NT2/D1 (cell line): Measurements from ENCODE around the gene CCDC197.
A peak's percentile ranks its signal among the peaks of the same experiment; 100 is the strongest.

Source experiments
- DNase-seq: peaks from one replicate; pipeline ENCODE4 v3.0.0-alpha.2; 2011; ENCODE audit warnings: low read depth, low spot score
- H3K27me3 ChIP-seq: 2 replicates; pipeline ENCODE4 v1.6.0; 2011; ENCODE audit warnings: mild to moderate bottlenecking; ENCODE audit not compliant: insufficient read length, insufficient read depth
- H3K36me3 ChIP-seq: 2 replicates; pipeline ENCODE4 v1.6.1; 2011; ENCODE audit warnings: mild to moderate bottlenecking, low read length, mixed read lengths; ENCODE audit not compliant: insufficient read depth, insufficient read length
- H3K4me1 ChIP-seq: 2 replicates; pipeline ENCODE4 v1.5.1; 2011; ENCODE audit not compliant: insufficient read depth, insufficient read length
- H3K4me3 ChIP-seq: 2 replicates; pipeline ENCODE4 v1.5.1; 2011; ENCODE audit warnings: low read depth; ENCODE audit not compliant: insufficient read length
- H3K9ac ChIP-seq: 2 replicates; pipeline ENCODE4 v1.6.0; 2011; ENCODE audit warnings: low read depth; ENCODE audit not compliant: insufficient read length
- H3K9me3 ChIP-seq: 2 replicates; pipeline ENCODE4 v1.5.1; 2011; ENCODE audit warnings: mild to moderate bottlenecking, low read length; ENCODE audit not compliant: insufficient read depth
- SUZ12 ChIP-seq: IDR thresholded peaks from 2 replicates; pipeline ENCODE4 v1.6.1; 2011; ENCODE audit not compliant: insufficient read length, insufficient read depth; ENCODE audit errors: extremely low read depth
- YY1 ChIP-seq: IDR thresholded peaks from 2 replicates; pipeline ENCODE4 v1.6.1; 2011; ENCODE audit not compliant: insufficient read length, insufficient read depth
- ZNF274 ChIP-seq: IDR thresholded peaks from 2 replicates; pipeline ENCODE4 v1.6.1; 2011; ENCODE audit warnings: mild to moderate bottlenecking, low read depth, low read length

The CCDC197 gene

GRCh38 chr14:93958567-93959238 lies 38.4 kb upstream of the CCDC197 start:
- peaks cover 23% of the 10 kb centered on the region for H3K4me1 ChIP-seq
- H3K36me3 ChIP-seq, result no peaks in the 10 kb centered on the region
- peaks cover 6% of the 10 kb centered on the region for H3K27me3 ChIP-seq
- H3K4me3 ChIP-seq, result no peak overlapping the region
- TF ChIP-seq YY1 (no peak), SUZ12 (no peak), ZNF274 (no peak)
- peak overlapping the region; percentile 42 for H3K9ac ChIP-seq
- H3K9me3 ChIP-seq, result no peaks in the 10 kb centered on the region
- no peak for DNase-seq

DNA sequence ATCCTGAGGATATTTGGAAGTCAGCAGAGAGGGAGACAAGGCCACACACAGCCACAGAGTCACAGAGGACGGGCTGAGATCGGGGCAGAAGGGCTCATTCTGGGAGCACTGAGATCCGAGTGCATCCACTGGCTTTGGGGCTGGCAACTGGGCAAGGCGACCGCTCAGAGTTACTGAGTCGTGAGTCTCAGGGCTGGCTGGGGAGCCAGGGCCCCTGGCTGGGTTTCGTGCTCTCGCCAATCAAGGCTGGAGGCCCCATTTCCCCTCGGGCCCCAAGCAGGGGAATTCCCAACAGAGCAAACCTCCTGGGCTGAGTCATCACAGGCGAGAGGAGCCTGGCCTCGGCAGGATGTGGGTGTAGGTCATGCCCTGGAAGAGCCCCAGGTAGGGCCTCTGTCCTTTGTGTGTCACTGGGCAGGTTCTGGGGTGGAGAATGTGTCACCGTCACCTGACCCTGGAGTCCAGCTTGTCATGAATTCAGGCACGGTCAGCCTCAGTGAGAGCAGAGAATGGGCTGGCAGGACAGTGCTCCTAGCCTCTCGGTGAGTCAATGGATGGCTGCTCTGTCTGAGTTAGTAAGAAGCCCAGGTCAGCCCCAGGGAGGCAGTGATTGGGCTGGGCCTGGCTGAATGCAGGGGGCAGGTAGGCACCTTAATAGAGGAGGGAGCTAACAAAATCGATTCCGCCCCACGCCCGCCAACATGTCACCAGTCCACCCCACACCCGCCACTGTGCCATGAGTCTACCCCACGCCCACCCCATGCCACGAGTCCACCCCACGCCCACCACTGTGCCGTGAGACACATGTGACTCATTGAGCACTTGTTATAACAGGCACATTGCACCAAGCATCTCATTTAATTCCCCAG lies 37.6 kb upstream of the CCDC197 start:
- peaks cover 19% of the 10 kb centered on the region for H3K4me1 ChIP-seq
- DNase-seq, result peak; percentile 32
- no peaks in the 10 kb centered on the region for H3K36me3 ChIP-seq
- TF ChIP-seq YY1, result no peak
- no peak overlapping the region for H3K4me3 ChIP-seq
- H3K9ac ChIP-seq, result no peak overlapping the region
- no peaks in the 10 kb centered on the region for H3K9me3 ChIP-seq
- H3K27me3 ChIP-seq, result peaks cover 6% of the 10 kb centered on the region

DNA sequence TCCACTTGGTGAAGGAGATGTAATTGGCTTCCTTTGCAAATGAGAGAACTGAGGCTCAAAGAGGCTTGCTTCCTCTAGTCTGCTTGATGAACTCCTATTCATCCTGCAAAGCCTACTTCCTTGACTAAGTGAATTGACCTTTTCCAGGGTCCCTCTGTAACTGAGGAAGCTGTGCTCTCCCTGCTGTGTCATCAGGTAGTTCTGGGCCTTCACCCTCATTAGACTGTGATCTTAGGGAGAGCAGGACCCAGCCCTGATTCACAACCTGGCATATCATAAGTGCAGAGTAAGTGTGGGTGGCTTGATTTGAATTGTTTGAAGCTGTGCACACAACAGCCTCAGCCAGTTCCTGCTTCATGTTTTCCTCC lies 37.0 kb upstream of the CCDC197 start:
- Histone ChIP-seq H3K9ac (no peak overlapping the region), H3K9me3 (no peaks in the 10 kb centered on the region), H3K4me3 (no peak overlapping the region), H3K36me3 (no peaks in the 10 kb centered on the region), H3K4me1 (peaks cover 19% of the 10 kb centered on the region), H3K27me3 (peaks cover 6% of the 10 kb centered on the region)
- no peak for TF ChIP-seq ZNF274
- no peak for TF ChIP-seq SUZ12
- no peak for DNase-seq

DNA sequence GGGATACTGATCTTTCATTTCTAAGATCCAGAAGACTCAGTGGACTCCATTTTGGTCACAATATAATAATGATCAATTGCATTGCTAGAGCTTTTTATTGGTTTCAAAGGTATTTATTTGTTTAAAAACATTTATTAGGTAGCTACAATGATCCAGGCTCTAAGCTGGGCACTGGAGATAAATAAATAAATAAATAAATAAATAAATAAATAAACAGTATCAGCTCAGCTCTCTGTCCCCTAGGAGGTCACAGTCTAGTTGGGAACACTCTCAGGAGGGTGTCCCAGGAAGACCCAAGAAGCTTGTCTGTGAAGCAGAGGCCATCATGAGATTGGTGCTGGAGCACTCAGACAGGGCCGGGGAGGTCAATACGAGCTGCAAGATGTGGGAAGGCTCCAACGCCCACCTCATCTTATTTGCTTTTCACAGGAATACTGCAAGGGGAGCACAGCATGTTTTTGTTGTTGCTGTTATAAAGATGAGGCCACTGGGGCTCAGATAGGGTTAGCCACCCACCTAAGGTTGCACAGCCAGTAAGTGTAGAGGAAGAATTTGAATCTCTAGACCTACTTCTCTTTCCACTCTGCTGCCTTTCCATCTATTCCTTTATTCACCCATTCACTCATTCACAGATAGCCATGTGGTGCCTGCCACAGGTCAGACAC lies 36.2 kb upstream of the CCDC197 start:
- H3K4me1 ChIP-seq, result peaks cover 15% of the 10 kb centered on the region
- TF ChIP-seq ZNF274 (no peak), SUZ12 (no peak), YY1 (no peak)
- DNase-seq, result no peak
- no peaks in the 10 kb centered on the region for H3K9me3 ChIP-seq
- H3K4me3 ChIP-seq, result no peak overlapping the region
- H3K9ac ChIP-seq, result no peak overlapping the region
- no peaks in the 10 kb centered on the region for H3K36me3 ChIP-seq
- peaks cover 6% of the 10 kb centered on the region for H3K27me3 ChIP-seq

- no peak overlapping the region for H3K4me3 ChIP-seq
- H3K4me1 ChIP-seq, result peaks cover 13% of the 10 kb centered on the region
- TF ChIP-seq SUZ12 (no peak), YY1 (no peak), ZNF274 (no peak)
These were observed 35.5 kb upstream of the CCDC197 start for GRCh38 chr14:93961620-93962019.

GRCh38 chr14:93962701-93963601 lies 34.1 kb upstream of the CCDC197 start:
- peaks cover 10% of the 10 kb centered on the region for H3K4me1 ChIP-seq
- no peak overlapping the region for H3K9ac ChIP-seq
- TF ChIP-seq SUZ12 (no peak), YY1 (no peak), ZNF274 (no peak)
- H3K4me3 ChIP-seq, result no peak overlapping the region
- no peaks in the 10 kb centered on the region for H3K36me3 ChIP-seq
- no peak for DNase-seq
- no peaks in the 10 kb centered on the region for H3K9me3 ChIP-seq
- H3K27me3 ChIP-seq, result peaks cover 4% of the 10 kb centered on the region

More at GRCh38 chr14:93961620-93962019, 35.5 kb upstream of the CCDC197 start:
- Histone ChIP-seq H3K9me3 (no peaks in the 10 kb centered on the region), H3K27me3 (peaks cover 6% of the 10 kb centered on the region), H3K36me3 (no peaks in the 10 kb centered on the region), H3K9ac (no peak overlapping the region)
- DNase-seq, result no peak

- Histone ChIP-seq H3K36me3 (no peaks in the 10 kb centered on the region), H3K9ac (no peak overlapping the region), H3K27me3 (no peaks in the 10 kb centered on the region), H3K4me3 (no peak overlapping the region), H3K4me1 (peaks cover 5% of the 10 kb centered on the region), H3K9me3 (no peaks in the 10 kb centered on the region)
- no peak for DNase-seq
- TF ChIP-seq YY1, result no peak
- TF ChIP-seq SUZ12, result no peak
- no peak for TF ChIP-seq ZNF274
These were observed 33.4 kb upstream of the CCDC197 start for GRCh38 chr14:93963692-93964091.
